K562 (cell line): ENCODE results near the gene IPO11.

Experiments used
- ARHGAP35 ChIP-seq: fragments of 450-650 bp; IDR thresholded peaks from 2 replicates; pipeline ENCODE4 v1.6.1; 2018; ENCODE audit not compliant: partially characterized antibody
- BHLHE40 ChIP-seq: IDR thresholded peaks from 2 replicates; pipeline ENCODE4 v1.6.1; 2011; ENCODE audit warnings: low read length, improper control_type of control experiment
- BRCA1 ChIP-seq, 2 experiments: fragments of 450-650 bp in 1 of 2; sonication (generic) in 1 of 2; formaldehyde crosslinking in 1 of 2; IDR thresholded peaks; 2 replicates each; pipeline versions ENCODE4 v1.5.0 to v1.6.1; 2017 to 2020; ENCODE audit warnings: mild to moderate bottlenecking in 1 of 2, missing genetic modification reagents in 1 of 2
- BRD9 ChIP-seq: fragments of 450-650 bp; IDR thresholded peaks from 2 replicates; pipeline ENCODE4 v1.6.1; 2018; ENCODE audit warnings: low read depth; ENCODE audit not compliant: partially characterized antibody
- FOXJ3 ChIP-seq: sonication (generic); formaldehyde crosslinking; IDR thresholded peaks from 2 replicates; pipeline ENCODE4 v1.4.0; 2020; ENCODE audit warnings: mild to moderate bottlenecking, missing genetic modification reagents
- HMG20B ChIP-seq: fragments of 250-450 bp; sonication (Bioruptor Pico); IDR thresholded peaks from 2 replicates; pipeline ENCODE4 v1.5.0; 2021; ENCODE audit warnings: mild to moderate bottlenecking
- MEF2D ChIP-seq: conservative IDR thresholded peaks from 2 replicates; pipeline ENCODE4 v1.6.1; 2016; ENCODE audit warnings: low read depth, missing genetic modification characterization, missing compliant biosample characterization
- NFYB ChIP-seq: IDR thresholded peaks from 2 replicates; pipeline ENCODE4 v1.6.1; 2011; ENCODE audit warnings: mild to moderate bottlenecking, moderate library complexity; ENCODE audit not compliant: insufficient read length; ENCODE audit errors: extremely low read depth
- PHB2 ChIP-seq: fragments of 450-650 bp; IDR thresholded peaks from 2 replicates; pipeline ENCODE4 v1.6.1; 2017; ENCODE audit warnings: low read depth
- U2AF2 ChIP-seq: fragments of 200-400 bp; formaldehyde crosslinking; optimal IDR thresholded peaks from 2 replicates; pipeline ENCODE3; 2017; ENCODE audit warnings: low read depth, mild to moderate bottlenecking, low read length
- ZNF589 ChIP-seq: fragments of 200-800 bp; sonication (Bioruptor generic); IDR thresholded peaks from 2 replicates; pipeline ENCODE4 v1.6.1; 2016; ENCODE audit warnings: low read depth, missing genetic modification characterization, missing compliant biosample characterization
- TF ChIP-seq, protein P1 (sequence below), 3 experiments: IDR thresholded peaks in 2 of 3; conservative IDR thresholded peaks in 1 of 3; 2 replicates each; pipeline ENCODE4 v1.5.1; 2011 to 2012; ENCODE audit warnings: low read length in 3 of 3, mild to moderate bottlenecking in 3 of 3, control low read depth in 2 of 3, improper control_type of control experiment in 1 of 3, inconsistent platforms in 1 of 3, low read depth in 1 of 3, mixed read lengths in 1 of 3, moderate library complexity in 1 of 3; ENCODE audit not compliant: insufficient read depth in 2 of 3
- TF ChIP-seq, protein P2 (sequence below): sonication (generic); formaldehyde crosslinking; IDR thresholded peaks from 2 replicates; pipeline ENCODE4 v1.8.1; 2023; ENCODE audit warnings: mild to moderate bottlenecking, missing genetic modification reagents
- TF ChIP-seq, protein P3 (sequence below): fragments of 250-450 bp; sonication (Bioruptor Pico); IDR thresholded peaks from 2 replicates; pipeline ENCODE4 v1.4.0; 2020

DNA sequence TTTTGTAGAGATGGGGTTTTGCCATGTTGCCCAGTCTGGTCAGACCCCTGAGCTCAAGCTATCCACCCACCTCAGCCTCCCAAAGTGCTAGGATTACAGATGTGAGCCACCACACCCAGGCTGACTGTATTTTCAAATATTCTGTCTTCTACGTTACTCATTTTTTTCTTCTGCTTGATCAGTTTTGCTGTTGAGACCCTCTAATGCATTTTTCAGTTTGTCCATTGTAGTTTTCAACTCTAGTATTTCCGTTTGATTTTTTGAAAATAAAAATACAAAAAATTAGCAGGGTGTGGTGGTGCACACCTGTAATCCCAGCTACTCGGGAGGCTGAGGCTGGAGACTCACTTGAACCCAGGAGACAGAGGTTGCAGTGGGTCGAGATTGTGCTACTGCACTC lies 155.6 kb downstream of the IPO11 start:
- TF ChIP-seq, protein P1, sequence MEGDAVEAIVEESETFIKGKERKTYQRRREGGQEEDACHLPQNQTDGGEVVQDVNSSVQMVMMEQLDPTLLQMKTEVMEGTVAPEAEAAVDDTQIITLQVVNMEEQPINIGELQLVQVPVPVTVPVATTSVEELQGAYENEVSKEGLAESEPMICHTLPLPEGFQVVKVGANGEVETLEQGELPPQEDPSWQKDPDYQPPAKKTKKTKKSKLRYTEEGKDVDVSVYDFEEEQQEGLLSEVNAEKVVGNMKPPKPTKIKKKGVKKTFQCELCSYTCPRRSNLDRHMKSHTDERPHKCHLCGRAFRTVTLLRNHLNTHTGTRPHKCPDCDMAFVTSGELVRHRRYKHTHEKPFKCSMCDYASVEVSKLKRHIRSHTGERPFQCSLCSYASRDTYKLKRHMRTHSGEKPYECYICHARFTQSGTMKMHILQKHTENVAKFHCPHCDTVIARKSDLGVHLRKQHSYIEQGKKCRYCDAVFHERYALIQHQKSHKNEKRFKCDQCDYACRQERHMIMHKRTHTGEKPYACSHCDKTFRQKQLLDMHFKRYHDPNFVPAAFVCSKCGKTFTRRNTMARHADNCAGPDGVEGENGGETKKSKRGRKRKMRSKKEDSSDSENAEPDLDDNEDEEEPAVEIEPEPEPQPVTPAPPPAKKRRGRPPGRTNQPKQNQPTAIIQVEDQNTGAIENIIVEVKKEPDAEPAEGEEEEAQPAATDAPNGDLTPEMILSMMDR (IDR thresholded peaks at IDR 0.05 in 2 of 3, conservative IDR thresholded peaks at IDR 0.05 in 1 of 3; ENCODE audit: insufficient read depth in 2 of 3, low read depth in 1 of 3, low read length in 3 of 3), result no peak
- TF ChIP-seq NFYB, result no peak
- TF ChIP-seq BRCA1 (IDR thresholded peaks at IDR 0.05), result no peak
- TF ChIP-seq BRCA1 (CRISPR knock-in tag; IDR thresholded peaks at IDR 0.05), result no peak
- TF ChIP-seq BHLHE40, result no peak
- TF ChIP-seq U2AF2, result no peak
- TF ChIP-seq, protein P2, sequence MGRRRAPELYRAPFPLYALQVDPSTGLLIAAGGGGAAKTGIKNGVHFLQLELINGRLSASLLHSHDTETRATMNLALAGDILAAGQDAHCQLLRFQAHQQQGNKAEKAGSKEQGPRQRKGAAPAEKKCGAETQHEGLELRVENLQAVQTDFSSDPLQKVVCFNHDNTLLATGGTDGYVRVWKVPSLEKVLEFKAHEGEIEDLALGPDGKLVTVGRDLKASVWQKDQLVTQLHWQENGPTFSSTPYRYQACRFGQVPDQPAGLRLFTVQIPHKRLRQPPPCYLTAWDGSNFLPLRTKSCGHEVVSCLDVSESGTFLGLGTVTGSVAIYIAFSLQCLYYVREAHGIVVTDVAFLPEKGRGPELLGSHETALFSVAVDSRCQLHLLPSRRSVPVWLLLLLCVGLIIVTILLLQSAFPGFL, result no peak
- no peak for TF ChIP-seq HMG20B
- no peak for TF ChIP-seq ARHGAP35
- no peak for TF ChIP-seq FOXJ3
- TF ChIP-seq, protein P3, sequence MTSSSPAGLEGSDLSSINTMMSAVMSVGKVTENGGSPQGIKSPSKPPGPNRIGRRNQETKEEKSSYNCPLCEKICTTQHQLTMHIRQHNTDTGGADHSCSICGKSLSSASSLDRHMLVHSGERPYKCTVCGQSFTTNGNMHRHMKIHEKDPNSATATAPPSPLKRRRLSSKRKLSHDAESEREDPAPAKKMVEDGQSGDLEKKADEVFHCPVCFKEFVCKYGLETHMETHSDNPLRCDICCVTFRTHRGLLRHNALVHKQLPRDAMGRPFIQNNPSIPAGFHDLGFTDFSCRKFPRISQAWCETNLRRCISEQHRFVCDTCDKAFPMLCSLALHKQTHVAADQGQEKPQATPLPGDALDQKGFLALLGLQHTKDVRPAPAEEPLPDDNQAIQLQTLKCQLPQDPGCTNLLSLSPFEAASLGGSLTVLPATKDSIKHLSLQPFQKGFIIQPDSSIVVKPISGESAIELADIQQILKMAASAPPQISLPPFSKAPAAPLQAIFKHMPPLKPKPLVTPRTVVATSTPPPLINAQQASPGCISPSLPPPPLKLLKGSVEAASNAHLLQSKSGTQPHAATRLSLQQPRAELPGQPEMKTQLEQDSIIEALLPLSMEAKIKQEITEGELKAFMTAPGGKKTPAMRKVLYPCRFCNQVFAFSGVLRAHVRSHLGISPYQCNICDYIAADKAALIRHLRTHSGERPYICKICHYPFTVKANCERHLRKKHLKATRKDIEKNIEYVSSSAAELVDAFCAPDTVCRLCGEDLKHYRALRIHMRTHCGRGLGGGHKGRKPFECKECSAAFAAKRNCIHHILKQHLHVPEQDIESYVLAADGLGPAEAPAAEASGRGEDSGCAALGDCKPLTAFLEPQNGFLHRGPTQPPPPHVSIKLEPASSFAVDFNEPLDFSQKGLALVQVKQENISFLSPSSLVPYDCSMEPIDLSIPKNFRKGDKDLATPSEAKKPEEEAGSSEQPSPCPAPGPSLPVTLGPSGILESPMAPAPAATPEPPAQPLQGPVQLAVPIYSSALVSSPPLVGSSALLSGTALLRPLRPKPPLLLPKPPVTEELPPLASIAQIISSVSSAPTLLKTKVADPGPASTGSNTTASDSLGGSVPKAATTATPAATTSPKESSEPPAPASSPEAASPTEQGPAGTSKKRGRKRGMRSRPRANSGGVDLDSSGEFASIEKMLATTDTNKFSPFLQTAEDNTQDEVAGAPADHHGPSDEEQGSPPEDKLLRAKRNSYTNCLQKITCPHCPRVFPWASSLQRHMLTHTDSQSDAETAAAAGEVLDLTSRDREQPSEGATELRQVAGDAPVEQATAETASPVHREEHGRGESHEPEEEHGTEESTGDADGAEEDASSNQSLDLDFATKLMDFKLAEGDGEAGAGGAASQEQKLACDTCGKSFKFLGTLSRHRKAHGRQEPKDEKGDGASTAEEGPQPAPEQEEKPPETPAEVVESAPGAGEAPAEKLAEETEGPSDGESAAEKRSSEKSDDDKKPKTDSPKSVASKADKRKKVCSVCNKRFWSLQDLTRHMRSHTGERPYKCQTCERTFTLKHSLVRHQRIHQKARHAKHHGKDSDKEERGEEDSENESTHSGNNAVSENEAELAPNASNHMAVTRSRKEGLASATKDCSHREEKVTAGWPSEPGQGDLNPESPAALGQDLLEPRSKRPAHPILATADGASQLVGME (CRISPR knock-in tag), result no peak
- TF ChIP-seq MEF2D (tag), result no peak
- TF ChIP-seq ZNF589 (CRISPR knock-in tag), result no peak
- no peak for TF ChIP-seq BRD9
- no peak for TF ChIP-seq PHB2
